Globus pallidus (tissue), 1 donor: ENCODE results near the gene SYK.
"Not testable (repeated sequence)": the region's sequence is repeated elsewhere in the genome, so short reads cannot be mapped to it uniquely, and the experiment has no call there.

Experiments
- DNase-seq: peaks from one replicate; pipeline ENCODE4 v3.0.0-alpha.2; 2015; ENCODE audit warnings: low spot score

Gene SYK

DNA sequence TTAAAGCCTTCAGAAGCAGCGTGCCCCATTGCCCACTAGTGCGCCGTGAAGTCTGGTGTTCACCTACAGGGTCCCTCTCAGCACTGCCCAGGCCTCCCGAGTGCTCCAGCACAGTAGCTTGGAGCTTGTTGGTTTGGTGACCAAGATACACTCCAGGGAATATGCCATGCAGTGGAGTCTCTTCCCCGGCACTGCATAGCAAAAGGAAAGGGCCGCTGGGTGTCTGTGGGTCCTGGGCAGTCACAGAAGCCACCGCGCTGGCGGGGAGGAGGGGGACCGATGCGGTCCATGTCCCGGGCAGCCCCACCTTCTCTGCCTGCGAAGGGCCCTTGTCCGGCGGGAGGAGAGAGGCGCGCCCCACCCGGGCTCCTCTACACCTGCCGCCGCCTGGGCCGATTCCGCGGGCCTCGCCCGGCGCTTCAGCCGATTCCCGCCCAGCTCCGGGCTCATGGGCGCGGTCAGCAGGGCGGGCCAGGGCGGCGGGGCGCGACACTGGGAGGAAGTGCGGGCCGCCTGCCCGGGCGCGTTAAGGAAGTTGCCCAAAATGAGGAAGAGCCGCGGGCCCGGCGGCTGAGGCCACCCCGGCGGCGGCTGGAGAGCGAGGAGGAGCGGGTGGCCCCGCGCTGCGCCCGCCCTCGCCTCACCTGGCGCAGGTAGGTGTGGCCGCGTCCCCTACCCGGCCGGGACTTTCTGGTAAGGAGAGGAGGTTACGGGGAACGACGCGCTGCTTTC lies at the start of gene SYK:
SYK (plus strand) TSS at position 579 of the 732 bp plus-strand sequence. CDS start 42,080 bp downstream, outside the sequence.
- DNase-seq, result peak; percentile 22

DNA sequence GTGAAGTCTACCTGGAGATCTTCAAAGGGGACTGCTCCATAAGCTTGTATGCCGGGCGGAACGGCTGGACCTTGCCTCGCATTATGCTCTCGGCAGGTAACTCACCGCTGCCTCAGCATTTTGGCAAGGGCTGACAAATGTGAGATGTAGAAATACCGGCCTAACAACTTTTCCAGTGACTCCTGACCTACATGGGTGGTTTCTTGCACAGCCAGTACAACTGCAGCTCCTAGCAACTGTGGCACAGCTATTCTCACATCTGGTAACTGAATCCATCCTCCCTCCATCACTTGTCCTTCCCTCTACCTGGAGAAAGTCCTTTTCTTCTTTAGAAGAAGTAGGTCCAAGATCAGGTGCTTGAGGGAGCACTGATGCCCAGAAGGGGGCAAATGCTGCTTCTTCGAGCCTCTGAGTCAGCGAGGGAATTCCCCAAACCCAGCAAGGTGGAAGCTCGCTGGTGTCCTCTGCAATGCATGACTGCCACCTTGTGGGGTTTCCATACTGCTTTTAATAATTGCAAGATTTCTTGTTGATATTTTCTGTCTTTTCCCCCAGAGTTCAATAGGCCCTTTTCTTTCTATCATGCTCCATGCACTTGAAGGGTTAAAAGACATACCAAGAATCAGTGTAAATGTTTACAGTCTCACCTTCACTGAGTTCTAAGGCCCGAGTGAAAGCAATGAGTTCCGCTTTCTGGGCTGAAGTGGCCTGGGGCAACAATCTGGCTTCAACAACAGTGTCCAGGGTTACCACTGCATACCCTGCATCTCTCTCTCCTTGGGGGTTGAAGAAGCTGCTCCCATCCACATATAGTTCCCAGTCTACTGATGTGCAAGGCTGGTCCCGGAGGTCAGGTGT lies 45.9 kb upstream of the SYK start:
- DNase-seq, result not testable (repeated sequence)

DNA sequence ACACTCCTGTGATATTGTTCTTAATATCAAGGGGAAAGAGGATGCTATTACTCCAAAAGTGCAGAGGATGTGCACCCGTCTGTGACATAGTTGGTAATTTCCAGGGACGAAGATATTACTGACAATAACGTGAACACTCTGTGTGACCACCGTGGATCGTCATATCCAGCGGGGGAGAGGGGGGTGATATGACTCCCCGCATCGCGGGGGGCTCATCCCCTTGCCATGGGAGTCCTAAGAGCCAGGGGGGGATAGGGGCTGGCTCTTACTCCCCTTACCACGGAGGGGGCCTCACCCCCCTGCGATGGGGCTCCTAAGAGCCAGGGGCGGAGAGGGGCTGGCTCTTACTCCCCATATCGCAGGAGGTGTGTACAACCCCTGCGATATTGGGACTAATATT lies 41.0 kb upstream of the SYK start:
- not testable (repeated sequence) for DNase-seq

- no peak for DNase-seq
These were observed 34.9 kb upstream of the SYK start for GRCh38 chr9:90766731-90767130.

- DNase-seq, result no peak
These were observed 34.0 kb upstream of the SYK start for GRCh38 chr9:90767523-90768100.

GRCh38 chr9:90770182-90770738 lies 31.4 kb upstream of the SYK start:
- DNase-seq, result peak; percentile 24

DNA sequence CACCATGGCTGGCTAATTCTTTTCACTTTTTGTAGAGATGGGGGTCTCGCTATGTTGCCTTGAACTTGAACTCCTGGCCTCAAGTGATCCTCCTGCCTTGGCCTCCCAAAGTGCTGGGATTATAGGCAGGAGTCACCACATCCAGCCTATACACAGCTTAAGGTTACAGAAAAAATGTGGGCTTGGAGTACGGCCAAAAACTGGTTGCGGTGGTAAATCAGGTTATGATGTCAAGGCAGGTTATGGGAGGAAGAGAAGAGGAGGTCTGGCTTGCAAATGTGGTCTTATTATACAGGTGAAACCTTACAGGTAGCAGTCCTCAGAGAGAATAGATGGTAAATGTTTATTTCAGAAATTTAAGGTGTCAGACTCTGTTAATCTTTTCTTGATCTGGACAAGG lies 30.7 kb upstream of the SYK start:
- no peak for DNase-seq

GRCh38 chr9:90772386-90772785 lies 29.2 kb upstream of the SYK start:
- DNase-seq, result no peak

DNA sequence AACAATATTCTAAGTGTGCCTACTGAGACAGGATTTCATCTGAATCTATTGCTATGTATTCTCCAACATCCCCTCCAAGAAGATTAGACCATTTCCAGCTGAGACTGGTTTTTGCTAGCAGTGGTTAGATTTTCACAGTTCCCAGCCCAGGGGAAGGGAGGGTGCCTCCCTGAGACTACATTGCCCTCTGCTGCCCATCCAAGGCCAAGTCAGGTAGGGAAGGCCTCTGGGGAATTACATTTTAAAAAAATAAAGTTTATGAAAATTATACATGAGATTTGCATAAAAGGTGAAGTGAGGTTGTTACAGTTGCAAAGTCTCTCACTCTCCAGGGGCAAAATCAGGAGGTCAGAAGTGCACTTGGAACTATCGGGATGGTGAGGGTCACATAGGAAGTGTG lies 28.0 kb upstream of the SYK start:
- no peak for DNase-seq

- DNase-seq, result no peak
These were observed 27.5 kb upstream of the SYK start for GRCh38 chr9:90774071-90774470.

DNA sequence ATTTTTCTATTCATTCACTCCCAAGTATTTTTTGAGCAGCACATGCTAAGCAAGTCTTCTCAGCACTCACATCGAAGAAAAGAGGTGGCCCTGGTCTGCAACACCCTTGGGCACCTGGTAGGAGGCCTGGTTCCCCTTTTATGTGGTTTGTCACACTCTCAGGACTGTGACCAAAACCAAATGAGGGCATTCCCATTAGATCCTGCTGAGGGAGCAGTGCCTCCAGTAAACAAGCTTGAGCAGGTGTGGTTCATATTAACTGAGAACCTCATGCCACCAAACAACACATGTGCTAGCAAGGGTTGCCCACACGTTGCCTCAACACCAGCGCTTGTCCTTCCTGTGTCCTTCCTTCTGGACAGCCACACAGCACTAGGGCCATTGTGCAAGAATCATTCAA lies 26.9 kb upstream of the SYK start:
- DNase-seq, result no peak

GRCh38 chr9:90775657-90776056 lies 26.0 kb upstream of the SYK start:
- no peak for DNase-seq

DNA sequence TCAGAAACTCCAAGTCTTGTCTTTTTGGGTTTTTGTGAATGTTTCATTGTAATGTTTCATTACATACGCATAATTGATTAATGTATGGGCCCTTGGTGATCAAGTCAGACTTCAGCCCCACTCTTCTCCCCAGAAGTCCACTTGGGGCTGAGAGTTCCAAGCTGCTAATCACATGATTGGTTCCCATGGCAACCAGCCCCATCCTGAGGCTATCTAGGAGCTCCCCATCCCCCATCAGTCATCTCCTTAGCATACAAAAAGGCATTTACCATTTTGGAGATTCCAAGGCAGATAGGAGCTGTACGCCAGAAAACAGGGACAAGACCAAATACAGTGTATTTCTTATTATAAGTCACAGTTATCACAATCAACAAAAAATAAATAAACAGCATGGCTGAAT lies 22.9 kb upstream of the SYK start:
- DNase-seq, result no peak

- DNase-seq, result no peak
These were observed 18.1 kb upstream of the SYK start for GRCh38 chr9:90783552-90783951.

GRCh38 chr9:90783964-90784363 lies 17.7 kb upstream of the SYK start:
- DNase-seq, result no peak

- DNase-seq, result no peak
These were observed 13.7 kb upstream of the SYK start for GRCh38 chr9:90787771-90788460.

- DNase-seq, result not testable (repeated sequence)
These were observed 13.1 kb upstream of the SYK start for GRCh38 chr9:90788527-90788926.

DNA sequence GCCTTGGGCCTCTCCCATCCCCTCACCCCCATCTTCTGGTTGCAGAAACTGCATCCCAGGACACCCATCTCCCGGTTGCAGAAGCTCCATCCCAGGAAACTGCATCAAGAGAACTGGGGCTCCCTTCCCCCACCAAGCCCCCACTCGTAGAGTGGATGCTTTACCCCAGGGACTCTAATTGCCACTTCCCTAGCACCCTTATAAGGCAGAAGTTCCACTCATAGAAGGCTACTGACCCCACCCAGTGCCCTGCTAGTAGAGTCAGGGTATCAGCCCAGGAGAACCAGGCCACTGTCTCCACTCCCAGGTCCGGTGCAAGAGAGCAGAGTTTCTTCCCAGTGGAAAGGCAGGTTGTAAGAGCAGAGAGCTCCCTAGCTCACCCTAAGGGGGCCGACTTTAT lies 12.2 kb upstream of the SYK start:
- no peak for DNase-seq

- no peak for DNase-seq
These were observed 11.8 kb upstream of the SYK start for GRCh38 chr9:90789862-90790261.

DNA sequence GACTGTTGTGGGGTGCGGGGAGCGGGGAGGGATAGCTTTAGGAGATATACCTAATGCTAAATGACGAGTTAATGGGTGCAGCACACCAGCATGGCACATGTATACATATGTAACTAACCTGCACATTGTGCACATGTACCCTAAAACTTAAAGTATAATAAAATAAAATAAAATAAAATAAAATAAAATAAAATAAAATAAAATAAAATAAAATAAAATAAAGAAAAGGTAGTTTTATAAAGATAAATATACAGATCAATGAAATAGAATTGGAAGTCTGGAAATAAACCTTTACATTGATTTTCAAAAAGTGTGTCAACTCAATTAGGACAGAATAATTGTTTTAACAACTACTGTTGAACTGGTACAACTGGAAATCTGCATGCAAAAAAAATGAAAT lies 8.6 kb upstream of the SYK start:
- not testable (repeated sequence) for DNase-seq

DNA sequence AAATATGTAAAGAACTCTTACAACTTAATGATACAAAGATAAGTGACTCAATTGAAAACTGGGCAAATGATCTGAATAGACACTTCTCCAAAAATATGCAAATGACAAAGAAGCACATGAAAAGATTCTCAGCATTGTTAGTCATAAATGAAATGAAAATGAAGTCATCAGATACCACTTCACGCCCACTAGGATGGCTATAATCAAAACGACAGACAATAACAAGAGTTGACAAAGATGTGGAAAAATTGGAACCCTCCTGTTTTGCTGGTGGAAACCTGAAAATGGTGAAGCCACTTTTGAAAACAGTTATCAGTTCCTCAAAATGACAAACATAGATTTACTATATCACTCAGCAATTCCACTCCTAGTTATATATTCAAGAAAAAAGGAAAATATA lies 7.9 kb upstream of the SYK start:
- DNase-seq, result no peak

DNA sequence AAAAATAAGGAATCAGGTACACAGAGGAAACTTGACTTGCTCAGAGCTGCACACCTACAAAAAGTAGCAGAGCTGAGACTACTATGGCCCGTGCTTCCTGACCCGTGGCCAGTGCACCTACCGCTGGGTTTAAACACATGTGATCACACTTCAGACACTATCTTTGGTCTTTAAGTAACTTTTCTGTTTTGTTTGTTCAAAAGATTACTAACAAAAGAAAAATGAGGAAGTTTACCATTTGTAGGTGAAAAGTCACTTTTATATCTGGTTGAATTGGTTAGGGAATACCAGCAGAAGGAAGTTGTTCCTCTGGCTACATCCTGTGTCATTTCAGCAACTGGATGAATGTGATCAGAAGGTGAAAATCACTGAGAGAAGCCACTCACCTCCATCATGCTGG lies 6.5 kb upstream of the SYK start:
- DNase-seq, result no peak
